ENCODE results near the gene CAT. TPM values are rescaled to one million over a fixed set of nuclear protein-coding genes. Genes with fewer than 3 reads are reported as not detected.
A peak's percentile ranks its signal among the peaks of the same experiment; 100 is the strongest.

Gene CAT
- total RNA-seq, 1 experiment from 2014 or later = 134 TPM

DNA sequence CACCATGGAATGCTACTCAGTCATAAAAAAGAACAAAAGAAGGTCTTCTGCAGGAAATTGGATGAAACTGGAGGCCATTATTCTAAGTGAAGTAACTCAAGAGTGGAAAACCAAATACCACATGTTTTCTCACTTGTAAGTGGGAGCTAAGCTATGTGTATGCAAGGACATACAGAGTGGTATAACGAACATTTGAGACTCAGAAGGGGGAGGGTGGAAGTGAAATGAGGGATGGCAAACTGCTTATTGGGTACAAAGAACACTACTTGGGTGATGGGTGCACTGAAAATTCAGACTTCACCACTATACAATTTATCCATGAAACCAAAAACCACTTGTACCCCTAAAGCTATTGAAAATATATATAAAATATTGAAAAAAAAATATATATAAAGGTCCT lies 13.4 kb upstream of the CAT start:
- no peak for DNase-seq (ENCODE audit: low spot score)

DNA sequence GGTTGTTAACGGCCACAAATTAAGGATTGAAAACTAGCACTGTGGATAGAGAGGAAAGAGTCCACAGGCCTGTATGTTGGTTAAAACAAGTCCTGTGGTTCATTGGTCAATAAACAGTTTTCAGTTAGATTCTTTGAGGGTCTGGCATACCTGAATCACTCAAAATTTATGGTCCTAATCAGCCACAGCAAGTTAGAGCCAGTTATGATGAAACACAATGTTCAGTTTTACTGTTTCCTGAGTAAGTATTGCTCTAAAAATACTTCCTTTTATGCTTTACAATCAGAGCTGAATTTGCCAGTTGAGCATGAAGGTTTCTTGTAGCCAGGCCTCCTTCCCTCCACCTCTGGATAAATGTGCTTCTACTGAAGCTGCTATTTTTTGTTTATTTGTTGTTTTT lies 12.9 kb upstream of the CAT start:
- DNase-seq (ENCODE audit: low spot score) = peak; percentile 72

DNA sequence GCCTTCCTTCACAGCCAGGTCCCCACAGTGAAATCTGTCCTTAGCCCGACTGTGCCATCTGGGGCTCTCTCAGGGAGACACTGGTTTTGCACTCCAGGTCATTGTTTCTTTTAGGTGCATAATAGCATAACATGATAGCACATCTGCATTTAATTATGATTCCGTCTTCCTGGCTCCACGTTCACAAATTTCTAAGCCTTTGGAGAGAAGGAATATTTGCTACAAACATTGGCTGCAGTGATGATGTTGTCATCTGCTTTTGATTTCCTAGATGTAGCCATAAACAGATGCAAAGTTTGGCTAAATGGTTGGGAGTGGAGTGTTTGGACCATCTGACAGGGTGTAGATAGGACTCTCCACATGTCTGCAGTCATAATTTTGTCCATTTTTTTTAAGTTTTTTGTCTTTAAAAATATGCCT lies 12.0 kb upstream of the CAT start:
- DNase-seq (ENCODE audit: low spot score) = peak; percentile 72

DNA sequence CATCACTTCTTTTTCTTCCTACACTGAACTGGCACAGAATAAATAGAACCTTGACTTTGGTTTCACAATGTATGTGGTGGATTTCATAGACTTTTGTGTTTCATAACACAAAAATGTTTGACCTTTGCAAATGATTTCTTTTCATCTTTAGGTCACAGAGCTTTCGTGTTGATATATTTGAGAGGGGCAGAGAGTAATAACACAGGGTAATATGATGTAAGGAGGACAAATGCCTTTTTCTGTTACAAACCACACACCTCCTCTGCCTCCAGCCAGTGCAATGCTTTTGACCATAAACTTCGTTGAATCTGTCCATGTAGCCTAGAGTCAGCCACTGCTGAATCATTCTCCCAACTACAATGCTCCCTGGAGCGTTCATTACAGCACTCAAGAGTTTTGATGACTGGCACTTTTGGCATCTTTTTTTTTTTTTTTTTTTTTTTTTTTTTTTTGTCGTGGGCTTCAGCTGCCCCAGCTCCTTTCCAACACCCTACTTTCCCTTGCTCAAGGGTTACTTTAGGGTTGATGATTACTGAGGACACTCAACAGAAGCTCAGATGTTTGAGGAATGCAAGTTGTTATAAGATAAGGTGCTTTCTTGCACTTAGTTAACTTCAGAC lies 11.4 kb upstream of the CAT start:
- DNase-seq (ENCODE audit: low spot score) = peak; percentile 92

DNA sequence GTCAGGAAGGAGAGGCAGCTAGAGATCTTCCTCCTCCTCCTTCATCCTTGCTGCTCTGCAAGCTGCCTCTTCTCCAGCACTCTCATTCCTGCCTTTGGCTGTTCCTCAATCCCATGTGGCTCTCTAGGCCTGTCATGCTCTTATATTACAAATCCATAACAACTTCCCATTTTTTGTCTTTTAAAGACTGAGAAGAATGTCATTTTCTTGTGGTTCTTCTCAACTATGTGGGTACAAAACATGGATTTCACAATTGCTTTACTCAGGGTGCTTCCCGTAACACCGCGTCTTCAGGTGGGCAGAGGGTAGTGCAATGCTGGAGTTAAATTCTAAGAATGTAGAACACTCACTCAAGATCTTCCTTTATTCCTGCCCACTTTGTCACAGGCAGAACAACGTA lies 6.8 kb upstream of the CAT start:
- no peak for DNase-seq (ENCODE audit: low spot score)

DNA sequence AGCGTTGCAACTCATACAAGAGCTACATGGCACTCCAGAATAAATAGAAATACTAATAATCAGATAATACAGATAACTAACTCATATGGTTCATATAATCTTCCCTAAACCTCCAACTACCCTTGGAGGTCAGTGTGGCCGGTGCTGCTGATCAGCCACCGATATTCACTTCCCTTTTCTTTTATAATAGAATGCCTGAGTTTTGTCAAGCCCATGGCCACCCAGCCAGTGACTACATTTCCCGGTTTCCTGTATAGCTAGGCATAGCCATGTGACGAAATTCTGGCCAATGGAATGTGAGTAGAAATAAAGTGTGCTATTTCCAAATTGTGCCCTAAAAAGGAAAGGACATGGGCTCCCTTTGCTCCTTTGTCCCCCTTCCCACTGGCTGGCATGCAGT lies 5.9 kb upstream of the CAT start:
- no peak for DNase-seq (ENCODE audit: low spot score)

DNA sequence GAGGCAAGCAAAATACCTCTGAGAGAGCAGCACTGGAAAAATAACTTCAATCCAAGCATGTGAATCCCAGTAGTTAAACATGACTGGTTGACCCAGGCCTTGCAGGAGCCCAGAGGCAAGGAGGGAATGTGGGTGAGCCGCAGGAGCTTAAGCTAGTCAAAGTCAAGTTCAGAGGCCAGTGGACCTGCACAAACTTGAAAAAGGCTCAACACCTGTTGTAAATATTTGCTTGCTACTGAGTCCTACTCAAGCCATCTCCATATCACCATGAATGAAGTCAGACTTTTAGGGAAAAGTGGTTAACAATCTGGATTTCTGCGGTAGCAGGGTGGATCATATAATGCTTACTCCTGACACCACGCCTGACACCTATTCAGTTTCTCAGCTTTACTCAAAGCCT lies 4.8 kb upstream of the CAT start:
- DNase-seq (ENCODE audit: low spot score) = no peak

DNA sequence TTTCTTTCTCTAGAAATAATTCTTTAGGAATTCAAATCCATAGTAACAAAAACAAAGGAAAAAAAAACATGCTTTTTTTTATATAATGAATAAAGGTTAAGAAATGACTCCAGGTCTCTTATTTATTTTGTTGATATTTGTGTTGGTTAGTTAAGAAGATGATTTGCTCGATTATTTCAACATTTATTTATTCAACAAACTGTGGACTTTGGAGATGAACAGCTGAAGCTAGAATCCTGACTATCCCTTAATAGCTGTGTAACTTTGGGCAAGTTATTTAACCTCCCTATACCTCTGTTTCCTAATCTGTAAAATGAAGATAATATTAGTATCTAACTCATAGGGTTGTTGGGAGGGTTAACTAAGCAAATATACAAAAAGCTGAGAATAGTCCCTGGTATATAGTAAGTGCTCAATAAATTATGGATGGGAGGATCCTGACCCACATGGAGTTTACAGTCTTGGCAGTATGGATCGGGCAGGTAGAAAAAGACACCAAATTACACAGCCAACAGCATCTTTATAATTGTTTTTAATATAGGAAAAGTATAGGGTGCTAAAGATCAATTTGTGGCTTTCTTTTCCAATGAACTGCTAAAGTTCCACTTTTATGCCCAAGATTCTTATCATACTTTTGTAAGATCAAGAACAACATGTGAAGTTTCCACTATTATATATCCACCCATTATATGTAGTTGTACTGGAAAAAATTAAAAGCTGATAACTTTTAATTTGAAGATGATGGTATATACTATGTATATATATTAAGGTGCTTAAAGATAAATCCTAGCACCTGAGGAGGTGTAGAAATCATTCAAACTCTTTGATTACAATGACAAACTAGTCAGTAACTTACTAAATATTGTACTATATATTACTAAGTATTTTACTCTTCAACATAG lies 1.3 kb upstream of the CAT start:
- DNase-seq (ENCODE audit: low spot score) = no peak

DNA sequence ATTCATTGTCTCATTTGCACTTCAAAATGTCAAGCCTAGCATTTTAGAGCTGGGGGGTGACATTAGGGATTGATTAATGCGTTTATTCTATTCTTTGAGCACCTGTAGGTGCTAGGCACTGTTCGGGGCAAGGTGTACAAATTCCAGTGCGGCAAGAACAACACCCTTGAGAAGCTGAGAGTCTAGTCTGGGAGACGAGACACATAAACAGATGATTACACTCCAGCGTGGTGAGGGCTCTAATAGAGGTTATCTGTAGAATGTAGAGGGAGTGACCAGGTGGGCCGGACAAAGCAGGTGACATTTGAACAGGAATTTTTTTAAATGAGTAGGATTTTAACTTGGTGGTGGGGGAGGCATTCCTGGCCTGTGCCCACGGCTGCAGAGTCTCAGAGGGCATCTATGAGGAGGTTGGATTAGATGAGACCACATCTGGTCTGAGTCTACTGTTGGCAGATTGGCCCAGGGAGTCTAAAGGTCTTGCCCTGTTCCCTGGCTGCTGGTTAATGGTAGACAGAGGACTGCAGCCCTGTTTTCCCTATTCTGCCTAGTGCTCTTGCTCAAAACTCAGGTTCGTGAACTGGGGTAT lies 970 bp downstream of the CAT start:
- no peak for DNase-seq (ENCODE audit: low spot score)

DNA sequence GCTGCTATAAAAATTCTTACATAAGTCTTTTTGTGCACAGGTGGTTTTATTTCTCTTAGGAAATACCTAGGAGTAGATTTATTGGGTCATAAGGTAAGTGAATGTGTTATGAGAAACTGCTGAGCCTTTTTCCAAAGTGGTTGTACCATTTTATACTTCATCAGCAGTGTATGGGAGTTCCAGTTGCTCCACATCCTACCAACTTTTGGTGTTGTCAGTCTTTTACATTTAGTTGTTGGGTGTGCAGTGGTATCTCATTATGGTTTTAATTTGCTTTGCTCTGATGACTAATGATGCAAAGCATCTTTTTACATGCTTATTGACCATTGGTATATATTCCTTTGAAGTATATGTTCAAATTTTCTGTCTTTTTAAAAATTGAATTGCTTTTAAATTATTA lies 3.1 kb downstream of the CAT start:
- no peak for DNase-seq (ENCODE audit: low spot score)

DNA sequence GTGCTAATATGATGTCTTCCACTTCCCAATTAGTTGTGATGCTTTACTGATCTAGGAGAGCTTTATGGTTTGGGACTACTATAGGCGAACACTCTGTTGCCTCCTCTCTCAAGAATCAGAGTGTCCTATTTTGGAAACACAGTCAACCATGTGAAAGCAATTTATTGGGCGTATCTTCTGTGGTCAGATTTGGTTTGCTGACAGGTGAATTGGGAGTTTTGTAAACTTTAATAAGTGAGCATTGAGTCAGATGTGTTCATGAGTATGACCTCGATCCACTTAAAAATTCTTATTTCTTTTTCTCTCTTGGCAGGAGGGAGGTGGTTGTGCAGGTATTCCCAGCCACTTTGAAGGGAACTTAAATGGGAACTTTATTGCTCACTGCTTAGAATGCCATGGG lies 4.4 kb downstream of the CAT start:
- DNase-seq (ENCODE audit: low spot score) = no peak

DNA sequence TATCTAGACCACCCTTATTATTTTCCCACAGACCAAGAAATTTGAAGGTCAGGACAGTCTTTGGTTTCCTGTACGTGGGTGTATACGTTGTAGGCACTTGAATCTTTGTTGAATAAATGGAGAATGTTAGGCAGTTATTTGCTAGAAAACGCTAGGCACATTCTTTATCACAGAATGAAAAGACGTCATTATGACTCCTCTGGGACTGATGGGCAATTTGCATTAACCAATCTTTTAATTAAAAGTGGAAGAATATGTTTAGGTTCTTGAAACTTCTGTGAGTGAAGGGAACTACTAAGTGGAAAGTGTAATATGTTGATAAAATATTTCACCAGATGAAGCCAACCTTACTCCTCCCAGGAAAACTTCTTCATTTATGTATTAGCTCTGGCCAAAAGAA lies 5.7 kb downstream of the CAT start:
- DNase-seq (ENCODE audit: low spot score) = no peak

DNA sequence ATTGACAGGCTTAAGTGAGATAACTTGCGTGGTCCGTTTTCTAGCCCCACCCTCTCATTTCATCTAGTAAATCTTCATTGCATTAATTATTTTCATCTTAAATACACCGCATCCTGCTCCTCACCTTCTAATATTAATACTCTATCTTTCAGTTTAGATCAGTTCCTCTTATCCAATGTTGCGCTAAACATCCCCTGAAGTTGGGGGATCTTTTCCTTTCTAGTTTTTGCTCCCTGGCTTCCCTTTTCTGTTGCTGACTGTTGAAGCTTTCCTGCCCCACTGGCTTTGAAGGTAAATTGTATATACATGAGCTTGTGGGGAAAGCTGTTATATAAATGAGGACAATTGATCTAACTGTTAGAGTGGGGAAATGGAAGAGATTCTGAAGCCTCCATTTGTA lies 7.2 kb downstream of the CAT start:
- DNase-seq (ENCODE audit: low spot score) = no peak

DNA sequence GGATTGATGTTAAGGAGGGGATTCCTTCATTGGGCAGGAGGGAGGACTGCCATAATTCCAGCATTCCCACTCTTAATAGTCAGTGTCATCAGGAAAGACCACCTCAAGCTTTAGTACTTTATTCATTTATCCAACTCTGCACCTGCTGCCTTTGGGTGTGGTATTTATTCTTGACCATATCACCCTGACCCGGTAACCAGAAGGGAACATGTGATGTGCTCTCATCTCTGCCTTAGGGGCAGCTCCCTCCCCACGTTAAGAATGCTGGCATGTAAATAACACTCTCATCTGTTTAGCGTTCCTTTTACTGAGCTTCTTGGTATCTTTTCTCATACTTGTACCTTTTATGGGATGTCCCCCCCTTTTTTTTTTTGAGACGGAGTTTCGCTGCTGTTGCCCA lies 7.7 kb downstream of the CAT start:
- DNase-seq (ENCODE audit: low spot score) = no peak

DNA sequence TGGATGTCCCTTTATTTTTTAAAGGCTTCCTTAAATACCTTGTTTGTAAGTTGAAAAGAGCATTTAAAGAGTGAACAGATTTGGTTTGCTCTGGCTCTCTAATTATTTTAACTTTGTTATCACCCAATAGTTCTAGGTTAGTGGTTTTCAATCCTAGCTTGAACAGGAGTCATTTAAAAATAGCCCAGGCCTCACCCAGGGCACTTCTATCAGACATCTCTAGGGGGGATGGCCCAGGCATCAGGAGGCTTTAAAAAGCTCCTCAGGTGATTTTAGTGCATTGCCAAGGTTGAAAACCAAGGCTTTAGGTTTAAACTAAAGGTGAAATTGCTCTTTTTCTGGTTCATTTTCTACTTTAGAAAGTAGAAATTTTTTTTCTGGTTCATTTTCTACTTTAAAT lies 8.3 kb downstream of the CAT start:
- no peak for DNase-seq (ENCODE audit: low spot score)

DNA sequence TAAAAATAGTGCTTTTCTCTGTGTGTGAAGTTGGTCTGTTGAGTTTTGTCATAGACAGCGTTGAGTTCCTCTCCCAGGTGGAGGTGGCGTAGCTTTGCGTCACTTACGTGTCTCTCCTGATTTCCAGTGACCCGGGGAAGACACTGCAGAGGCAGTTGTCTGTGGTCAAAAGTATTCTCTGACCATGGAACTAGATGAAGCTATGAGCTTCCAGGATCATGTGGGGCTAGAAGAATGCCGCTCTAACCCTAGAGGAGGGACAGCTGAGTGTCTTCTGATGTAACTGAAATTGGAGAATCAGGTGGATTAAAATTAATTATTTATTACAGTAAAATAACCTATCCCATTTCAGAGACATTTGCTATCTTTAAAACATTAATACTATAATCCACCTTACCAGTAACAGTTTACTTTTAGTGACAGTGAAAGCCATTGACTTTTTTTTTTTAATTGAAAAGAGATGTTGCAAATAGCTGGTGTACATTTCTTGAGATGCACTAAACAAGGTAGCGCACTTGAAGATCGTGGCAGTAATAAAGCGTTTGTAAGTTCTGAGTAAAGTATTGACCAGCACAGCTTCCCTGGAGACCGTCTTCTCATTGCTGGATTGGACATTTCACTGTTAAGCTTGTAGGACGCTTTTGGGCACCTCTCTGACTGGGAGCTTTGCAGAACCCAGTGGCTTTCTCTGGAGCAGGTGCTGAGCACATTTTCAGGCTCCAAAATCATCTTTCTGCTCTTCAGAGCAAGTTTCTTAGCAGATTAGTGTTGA lies 9.7 kb downstream of the CAT start:
- DNase-seq (ENCODE audit: low spot score) = no peak

DNA sequence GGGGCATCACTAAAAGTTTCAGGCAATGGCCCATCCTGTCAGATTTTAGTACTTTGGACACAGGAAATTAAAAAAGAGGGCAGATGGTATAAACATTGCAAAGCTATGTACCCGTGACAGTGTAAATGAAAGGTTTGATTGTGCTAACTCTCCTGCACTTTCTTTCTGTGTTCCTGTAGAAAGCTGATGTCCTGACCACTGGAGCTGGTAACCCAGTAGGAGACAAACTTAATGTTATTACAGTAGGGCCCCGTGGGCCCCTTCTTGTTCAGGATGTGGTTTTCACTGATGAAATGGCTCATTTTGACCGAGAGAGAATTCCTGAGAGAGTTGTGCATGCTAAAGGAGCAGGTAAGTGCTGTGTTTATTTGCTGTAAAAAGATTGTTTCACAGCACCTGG lies 10.3 kb downstream of the CAT start:
- DNase-seq (ENCODE audit: low spot score) = peak; percentile 62

DNA sequence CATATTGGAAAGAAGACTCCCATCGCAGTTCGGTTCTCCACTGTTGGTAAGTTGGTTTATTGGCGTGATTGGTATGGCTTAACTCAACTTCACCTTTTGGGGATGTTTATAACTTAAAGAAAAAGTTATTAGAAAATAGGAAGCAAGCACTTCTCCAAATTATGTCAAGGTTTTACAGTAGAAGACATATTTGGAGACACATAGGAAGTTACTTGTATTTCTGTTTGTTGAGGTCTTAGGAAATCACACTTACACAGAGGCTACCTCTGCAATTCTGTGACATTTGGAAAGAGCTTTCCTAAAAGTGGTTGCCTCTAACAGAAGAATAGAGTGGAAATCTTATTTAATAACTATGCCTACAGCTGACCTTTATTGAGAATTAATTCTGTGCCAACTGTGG lies 12.3 kb downstream of the CAT start:
- DNase-seq (ENCODE audit: low spot score) = no peak

DNA sequence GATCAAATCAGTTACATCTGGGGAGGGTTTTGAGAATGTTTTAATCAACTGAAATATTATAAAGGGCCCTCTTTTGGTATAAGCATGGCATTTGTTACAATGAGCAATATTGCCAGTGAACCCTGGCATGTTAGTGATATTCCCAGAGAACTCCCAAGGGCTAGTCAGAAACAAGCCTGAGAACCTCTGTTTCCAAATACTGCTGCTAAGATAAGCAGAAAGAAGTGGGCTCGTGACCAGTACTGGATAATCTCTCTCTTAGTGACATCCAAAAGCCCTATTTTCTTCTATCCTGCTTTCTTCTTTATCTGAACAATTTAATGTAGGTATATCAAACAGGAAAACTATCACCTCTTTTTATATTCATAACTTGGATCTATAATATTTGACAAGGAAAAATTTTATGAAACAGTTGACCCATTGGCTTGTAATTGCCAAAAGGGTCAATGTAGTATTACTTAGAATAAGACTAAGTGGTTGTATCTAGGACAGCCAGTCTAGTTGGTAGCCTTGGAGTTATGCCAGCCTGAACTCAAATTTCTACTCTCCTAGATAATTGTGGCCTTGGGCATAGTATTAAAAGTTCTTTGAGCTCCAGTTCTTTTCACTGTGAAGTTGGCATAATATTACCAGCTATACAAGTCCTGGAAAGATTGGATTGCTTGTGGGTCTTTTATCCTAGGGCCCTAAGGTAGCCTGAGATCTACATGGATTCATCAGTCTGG lies 15.7 kb downstream of the CAT start:
- DNase-seq (ENCODE audit: low spot score) = no peak

DNA sequence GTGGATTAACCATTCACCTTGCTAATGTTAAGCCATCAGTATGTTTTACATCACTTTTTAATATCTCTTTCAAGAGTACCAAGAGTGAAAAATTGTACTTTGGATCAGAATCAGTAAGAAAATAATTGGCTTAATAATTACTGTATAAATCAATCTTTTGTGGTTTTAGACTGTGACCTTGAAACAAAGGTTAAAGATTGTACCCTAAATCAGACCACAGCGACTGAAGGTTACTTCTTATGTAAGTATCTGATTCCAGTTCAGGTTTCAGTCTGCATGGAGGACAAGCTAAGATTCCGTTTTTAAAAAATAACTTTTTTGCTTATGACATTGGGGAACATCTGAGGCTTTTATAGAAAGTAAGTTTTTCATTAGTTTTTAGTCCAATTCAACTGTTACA lies 18.9 kb downstream of the CAT start:
- no peak for DNase-seq (ENCODE audit: low spot score)

DNA sequence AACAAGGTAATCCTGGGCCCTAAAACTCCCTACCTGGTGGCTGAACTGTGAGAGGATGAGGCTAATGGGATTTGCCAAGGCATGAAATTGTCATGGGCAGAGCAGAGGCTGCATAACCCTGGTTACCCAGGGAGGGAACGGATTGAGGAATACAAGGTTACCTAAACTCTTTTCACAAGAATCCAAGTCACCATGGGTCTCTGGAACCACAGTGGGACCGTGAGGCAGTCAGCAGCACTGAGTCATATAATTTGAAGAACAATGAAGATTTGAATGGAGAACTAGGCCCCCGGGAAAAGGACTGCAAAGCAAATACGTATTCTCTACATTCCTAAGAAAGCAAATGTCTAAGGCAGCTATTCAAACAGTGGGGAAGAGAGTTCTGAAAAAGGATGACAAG lies 19.8 kb downstream of the CAT start:
- no peak for DNase-seq (ENCODE audit: low spot score)

Data from H4 (cell line).